GM12878 (cell line): ENCODE measurements around the gene TMEM131L. TPM values are rescaled to one million over a fixed set of nuclear protein-coding genes. Genes with fewer than 3 reads are reported as not detected.

Source experiments
- ATF3 ChIP-seq: IDR thresholded peaks from 2 replicates; pipeline ENCODE4 v1.6.1; 2011; ENCODE audit warnings: low read depth, mild to moderate bottlenecking, low read length, moderate library complexity, borderline replicate concordance; ENCODE audit errors: extremely low read depth
- BCL3 ChIP-seq: IDR thresholded peaks from 2 replicates; pipeline ENCODE4 v1.6.1; 2011; ENCODE audit warnings: borderline replicate concordance, low read depth, mild to moderate bottlenecking, moderate library complexity, low read length; ENCODE audit not compliant: insufficient read depth, poor library complexity, severe bottlenecking
- CBX3 ChIP-seq: fragments of 200-600 bp; sonication (generic); IDR thresholded peaks from 2 replicates; pipeline ENCODE4 v1.6.1; 2016; ENCODE audit warnings: low read depth, borderline replicate concordance
- CHD1 ChIP-seq: IDR thresholded peaks from 2 replicates; pipeline ENCODE4 v1.6.1; 2012; ENCODE audit warnings: low read depth, low read length, improper control_type of control experiment
- CTCF ChIP-seq, 3 experiments: IDR thresholded peaks in 2 of 3; conservative IDR thresholded peaks in 1 of 3; 2 replicates each; pipeline ENCODE4 v1.5.1; 2011; ENCODE audit warnings: low read depth in 3 of 3, low read length in 3 of 3, mild to moderate bottlenecking in 3 of 3, control low read depth in 2 of 3, moderate library complexity in 2 of 3, inconsistent platforms in 1 of 3, mixed read lengths in 1 of 3; ENCODE audit not compliant: control insufficient read depth in 2 of 3, insufficient read depth in 1 of 3; ENCODE audit errors: extremely low read depth in 1 of 3
- DPF2 ChIP-seq: fragments of 450-650 bp; IDR thresholded peaks from 2 replicates; pipeline ENCODE4 v1.6.1; 2017; ENCODE audit warnings: mild to moderate bottlenecking
- EED ChIP-seq: sonication (generic); IDR thresholded peaks from 2 replicates; pipeline ENCODE4 v1.6.1; 2016; ENCODE audit warnings: antibody characterized with exemption, low read depth
- FOXK2 ChIP-seq: fragments of 450-650 bp; IDR thresholded peaks from 2 replicates; pipeline ENCODE4 v1.6.1; 2017; ENCODE audit warnings: mild to moderate bottlenecking, moderate library complexity
- IRF4 ChIP-seq: IDR thresholded peaks from 2 replicates; pipeline ENCODE4 v1.6.1; 2011; ENCODE audit warnings: low read depth, low read length
- IRF5 ChIP-seq: fragments of 450-650 bp; IDR thresholded peaks from 2 replicates; pipeline ENCODE4 v1.6.1; 2017; ENCODE audit warnings: borderline replicate concordance
- KDM1A ChIP-seq: fragments of 200-600 bp; sonication (generic); IDR thresholded peaks from 2 replicates; pipeline ENCODE4 v1.6.1; 2016; ENCODE audit warnings: borderline replicate concordance
- NFIC ChIP-seq: IDR thresholded peaks from 2 replicates; pipeline ENCODE4 v1.6.1; 2012; ENCODE audit warnings: low read depth, mild to moderate bottlenecking, inconsistent platforms, low read length, moderate library complexity
- NFYB ChIP-seq: IDR thresholded peaks from 2 replicates; pipeline ENCODE4 v1.6.1; 2011; ENCODE audit warnings: low read depth, mild to moderate bottlenecking, low read length, improper control_type of control experiment, moderate library complexity; ENCODE audit not compliant: insufficient read depth
- POLR2AphosphoS2 ChIP-seq: IDR thresholded peaks from 2 replicates; pipeline ENCODE4 v1.6.1; 2011; ENCODE audit warnings: low read depth, mild to moderate bottlenecking, low read length, improper control_type of control experiment, moderate library complexity
- POLR2AphosphoS5 ChIP-seq: IDR thresholded peaks from 2 replicates; pipeline ENCODE4 v1.6.1; 2011; ENCODE audit warnings: mild to moderate bottlenecking, low read length, inconsistent platforms
- POU2F2 ChIP-seq: IDR thresholded peaks from 3 replicates; pipeline ENCODE4 v1.6.1; 2011; ENCODE audit warnings: low read depth, mild to moderate bottlenecking, low read length, borderline replicate concordance
- SMAD5 ChIP-seq: IDR thresholded peaks from 2 replicates; pipeline ENCODE4 v1.6.1; 2016; ENCODE audit warnings: antibody characterized with exemption, low read depth
- SMARCA5 ChIP-seq: fragments of 450-650 bp; IDR thresholded peaks from 2 replicates; pipeline ENCODE4 v1.6.1; 2017; ENCODE audit warnings: mild to moderate bottlenecking
- SMC3 ChIP-seq: IDR thresholded peaks from 2 replicates; pipeline ENCODE4 v1.6.1; 2011; ENCODE audit warnings: low read length, improper control_type of control experiment, borderline replicate concordance
- SP1 ChIP-seq: IDR thresholded peaks from one replicate; pipeline ENCODE4 v1.6.1; 2011; ENCODE audit warnings: low read depth, low read length
- SUPT20H ChIP-seq: IDR thresholded peaks from 2 replicates; pipeline ENCODE4 v1.6.1; 2011; ENCODE audit warnings: low read depth, mild to moderate bottlenecking, low read length, moderate library complexity, borderline replicate concordance; ENCODE audit not compliant: control insufficient read depth
- TCF12 ChIP-seq: IDR thresholded peaks from 2 replicates; pipeline ENCODE4 v1.6.1; 2011; ENCODE audit warnings: low read depth, mild to moderate bottlenecking, low read length
- YY1 ChIP-seq: IDR thresholded peaks from 2 replicates; pipeline ENCODE4 v1.6.1; 2011; ENCODE audit warnings: low read depth, mild to moderate bottlenecking, low read length
- ZNF274 ChIP-seq: IDR thresholded peaks from one replicate; pipeline ENCODE4 v1.8.0; 2011; ENCODE audit not compliant: insufficient read length, insufficient read depth
- ZNF384 ChIP-seq: IDR thresholded peaks from 2 replicates; pipeline ENCODE4 v1.6.1; 2012; ENCODE audit warnings: low read depth, mild to moderate bottlenecking, low read length, improper control_type of control experiment, borderline replicate concordance
- polyA plus RNA-seq, 11 experiments: library from polyadenylated mRNA; depleted of rRNA in 4 of 11; unstranded in 6 of 11; stranded (reverse) in 5 of 11; fragments of >200 nt; fragmentation: Nextera tagmentation in 4 of 11; fragmentation: Illumina TruSeq in 1 of 11; extraction: Ambion mirVana in 4 of 11; extraction: Trizol in 1 of 11; gene quantifications; 1 replicate in 1 of 11; 2 replicates in 10 of 11; pipeline versions ENCODE4 v1.2.1 to v1.2.3, GENCODE V29; 2011 to 2016; ENCODE audit warnings: inconsistent platforms in 2 of 11, missing spikeins in 2 of 11, low read depth in 1 of 11
- total RNA-seq, 4 experiments: library from RNA; depleted of rRNA in 3 of 4; stranded (reverse); fragments of >200 nt in 3 of 4; fragmentation: Illumina TruSeq in 1 of 4; extraction: Trizol in 1 of 4; gene quantifications; 2 replicates each; pipeline versions ENCODE4 v1.2.1 to v1.2.3, GENCODE V29; 2013 to 2021

Gene TMEM131L
- total and polyA plus RNA-seq, 10 of the 15 experiments (the other 5 are each of a cell fraction or from before 2014, with no cell fraction given) = 8.5 to 101 (median 74.4) TPM

- TF ChIP-seq IRF5 (no peak), SP1 (no peak), KDM1A (no peak), SMAD5 (peak; percentile 64; the same call in 1 of the 2 replicates), FOXK2 (no peak), ZNF384 (no peak), ZNF274 (no peak), DPF2 (peak; percentile 38; the same call in 1 of the 2 replicates), CBX3 (no peak), SUPT20H (no peak), BCL3 (peak; percentile 91), SMARCA5 (peak; percentile 31; the same call in 1 of the 2 replicates), IRF4 (no peak), CHD1 (no peak), CTCF (IDR thresholded peaks at IDR 0.05 in 2 of 3, conservative IDR thresholded peaks at IDR 0.05 in 1 of 3; ENCODE audit: control insufficient read depth in 2 of 3, extremely low read depth in 1 of 3, insufficient read depth in 1 of 3, low read depth in 3 of 3, low read length in 3 of 3) (0 out of 6 replicates have a peak, but pooled peaks of 1 of the 3 experiments have one; percentile 3), TCF12 (peak; percentile 82), EED (peak; percentile 67), POU2F2 (peak; percentile 96), POLR2AphosphoS2 (no peak), NFYB (no peak), ATF3 (no peak), POLR2AphosphoS5 (peak; percentile 81), SMC3 (no peak), NFIC (peak; percentile 44; the same call in 1 of the 2 replicates), YY1 (0 out of 2 replicates have a peak, but pooled peaks have one; percentile 18)
These were observed 1.1 kb downstream of the TMEM131L start (continued) for GRCh38 chr4:153466949-153467896.
